HPDE6-E6E7 (cell line): ENCODE measurements around the gene UBE3B.

ENCODE experiments used
- DNase-seq: peaks from one replicate; pipeline ENCODE4 v3.0.0; 2011; ENCODE audit warnings: missing footprints; ENCODE audit errors: extremely low spot score

The UBE3B gene

DNA sequence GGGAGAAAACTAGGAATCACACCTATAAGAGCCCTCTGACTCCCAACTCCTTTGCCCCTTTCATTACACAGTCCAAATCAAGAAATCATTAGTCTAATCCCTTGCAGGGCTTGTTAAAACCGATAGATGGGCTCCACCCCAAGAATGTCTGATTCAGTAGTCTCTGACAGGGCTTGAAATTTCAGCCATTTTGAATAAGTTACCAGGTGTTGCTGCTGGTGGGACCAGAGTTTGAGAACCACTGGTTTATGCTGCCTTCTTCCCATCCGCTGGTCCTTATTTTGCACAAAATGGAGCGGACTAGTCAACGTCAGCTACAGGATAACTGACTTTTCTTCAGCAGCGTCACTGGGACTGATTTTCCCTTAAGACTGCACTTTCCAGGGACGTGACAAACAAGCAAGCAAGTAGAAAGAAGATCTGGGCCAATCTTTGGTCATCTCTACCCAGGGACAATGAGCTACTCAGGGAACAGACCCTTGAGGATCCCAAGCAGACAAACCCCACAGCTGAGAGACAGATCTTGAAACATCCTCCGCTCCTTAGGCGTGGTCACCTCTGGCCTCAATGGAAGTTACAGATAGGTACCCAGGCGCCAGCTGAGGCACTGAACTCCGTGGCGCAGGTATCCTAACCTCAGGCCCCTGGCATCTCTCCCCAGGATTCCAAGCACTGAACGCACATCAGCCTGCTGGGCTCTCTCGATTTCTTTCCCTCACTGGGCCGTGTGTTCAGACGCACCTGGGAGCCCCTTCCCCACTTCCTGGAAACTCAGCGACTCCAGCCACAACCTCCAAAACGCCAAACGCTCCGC is 1.2 kb upstream of the UBE3B start:
- DNase-seq, result no peak

DNA sequence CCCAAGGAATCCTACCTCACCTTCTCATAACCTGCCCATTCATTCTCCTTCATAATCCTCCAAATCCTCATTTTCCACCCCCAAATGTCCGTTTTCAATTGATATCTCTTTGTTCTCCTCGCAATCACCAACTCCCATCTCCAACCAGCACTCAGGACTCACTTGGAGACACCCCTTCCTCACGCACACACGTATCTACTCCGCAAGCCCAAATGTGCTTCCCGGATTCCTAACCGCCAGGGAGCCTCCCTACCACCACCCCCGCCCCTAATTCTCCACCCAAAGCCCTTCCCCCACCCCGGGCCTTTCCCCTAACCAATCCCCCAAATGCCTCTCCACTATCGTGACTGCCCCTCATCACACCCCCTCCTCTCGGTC is 638 bp upstream of the UBE3B start:
- DNase-seq, result no peak

DNA sequence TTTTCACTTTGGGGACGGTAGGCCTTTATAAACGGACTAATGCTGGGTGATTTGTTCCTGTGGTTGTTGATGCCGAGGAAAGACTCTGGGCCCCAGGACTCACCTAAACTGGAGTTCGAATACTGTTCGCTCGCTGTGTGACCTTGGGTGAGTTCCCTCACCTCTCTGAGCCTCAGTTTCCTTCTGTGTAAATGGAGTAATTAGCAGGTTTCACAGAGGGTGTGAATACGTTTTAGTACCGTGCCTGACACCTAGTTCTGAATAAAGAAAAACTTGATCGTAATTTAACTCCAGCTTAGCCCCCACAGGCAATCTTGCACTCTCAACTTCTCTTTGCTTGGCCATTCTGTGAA is 505 bp downstream of the UBE3B start:
- no peak for DNase-seq

DNA sequence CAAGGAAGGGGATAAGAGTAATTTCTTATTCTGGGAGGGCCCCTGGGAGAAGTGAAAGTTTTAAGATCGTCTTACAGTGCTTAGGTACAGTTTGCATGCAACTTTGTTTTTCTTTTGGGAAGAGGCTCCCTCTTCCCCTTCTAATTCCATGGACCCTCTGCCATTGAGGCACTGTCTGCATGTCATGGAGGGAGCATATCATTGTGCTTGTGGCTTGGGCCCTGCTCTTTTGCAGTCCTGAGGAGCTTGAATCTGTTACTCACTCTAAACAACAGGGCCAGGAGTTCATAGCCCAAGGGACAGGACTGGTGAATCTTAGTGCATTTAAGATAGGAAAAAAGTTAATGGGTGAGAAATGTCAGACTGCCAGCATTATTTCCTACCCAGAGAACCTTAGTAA is 2.3 kb downstream of the UBE3B start:
- DNase-seq, result no peak

DNA sequence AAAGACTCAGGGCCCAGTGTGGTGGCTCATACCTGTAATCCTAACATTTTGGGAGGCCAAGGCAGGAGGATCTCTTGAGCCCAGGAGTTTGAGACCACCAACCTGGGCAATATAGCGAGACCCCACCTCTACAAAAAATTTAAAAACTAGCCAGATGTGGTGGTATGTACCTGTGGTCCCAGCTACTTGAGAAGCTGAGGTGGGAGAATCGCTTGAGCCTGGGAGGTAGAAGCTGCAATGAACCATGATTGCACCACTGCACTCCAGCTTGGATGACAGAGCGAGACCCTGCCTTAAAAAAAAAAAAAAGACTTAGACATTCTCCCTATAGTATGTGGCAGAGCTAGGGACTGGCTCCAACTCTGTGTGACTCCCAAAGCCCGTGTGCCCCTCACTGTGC is 2.9 kb downstream of the UBE3B start:
- DNase-seq, result no peak

DNA sequence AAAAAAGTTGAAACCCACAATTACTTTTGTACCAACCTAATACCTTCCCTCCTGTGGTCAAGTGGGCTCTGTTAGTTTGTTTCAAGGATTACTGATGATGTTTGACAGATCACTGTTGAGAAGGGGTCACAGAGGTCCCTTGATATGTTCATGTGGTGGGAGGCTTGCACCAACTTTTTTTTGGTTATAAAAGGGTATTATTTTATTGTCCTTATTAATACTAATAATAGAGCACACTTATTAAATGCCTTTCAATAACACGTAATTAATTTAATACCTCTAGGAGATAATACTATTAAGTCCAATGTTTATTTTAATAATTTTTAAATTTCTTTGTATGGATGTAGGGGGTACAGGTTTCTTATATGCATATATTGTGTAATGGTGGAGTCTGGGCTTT is 4.4 kb downstream of the UBE3B start:
- no peak for DNase-seq

DNA sequence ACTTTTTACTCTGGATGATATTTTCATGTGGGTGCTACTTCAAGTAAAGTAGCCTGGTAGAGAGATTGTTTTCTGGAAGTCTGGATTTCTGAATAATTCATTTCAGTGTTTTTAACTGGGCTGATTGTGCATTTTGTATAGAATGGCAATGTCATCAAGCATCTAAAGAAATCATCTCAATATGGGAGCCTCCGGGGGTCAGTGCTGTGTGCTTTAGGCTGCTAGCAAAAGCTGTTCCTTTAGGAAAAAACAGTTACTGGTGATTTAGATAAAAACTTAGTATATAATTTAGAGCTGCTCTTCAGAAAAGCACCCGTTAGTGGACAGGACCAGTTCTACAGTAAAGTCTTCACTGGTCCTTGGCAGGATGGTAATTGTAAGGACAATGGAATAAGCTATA is 5.1 kb downstream of the UBE3B start:
- DNase-seq, result no peak

DNA sequence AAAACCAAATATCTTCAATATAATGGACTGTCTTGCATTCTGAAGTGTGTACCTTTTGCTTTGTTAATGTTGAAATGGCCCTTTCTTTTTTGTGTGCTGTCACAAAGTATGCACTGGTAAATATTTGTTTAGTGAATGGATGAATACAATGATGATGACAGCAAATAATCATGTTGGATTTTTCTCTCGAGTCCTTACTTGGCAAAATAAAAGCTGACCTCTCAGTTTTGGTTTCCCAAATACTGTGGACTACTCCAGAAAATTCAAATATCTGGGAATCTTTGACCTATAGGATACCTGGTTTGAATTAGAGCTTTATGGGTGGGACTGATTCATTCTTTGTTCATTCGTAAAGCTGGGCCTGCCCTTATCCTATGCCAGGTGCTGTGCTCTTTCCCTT is 5.5 kb downstream of the UBE3B start:
- DNase-seq, result no peak

DNA sequence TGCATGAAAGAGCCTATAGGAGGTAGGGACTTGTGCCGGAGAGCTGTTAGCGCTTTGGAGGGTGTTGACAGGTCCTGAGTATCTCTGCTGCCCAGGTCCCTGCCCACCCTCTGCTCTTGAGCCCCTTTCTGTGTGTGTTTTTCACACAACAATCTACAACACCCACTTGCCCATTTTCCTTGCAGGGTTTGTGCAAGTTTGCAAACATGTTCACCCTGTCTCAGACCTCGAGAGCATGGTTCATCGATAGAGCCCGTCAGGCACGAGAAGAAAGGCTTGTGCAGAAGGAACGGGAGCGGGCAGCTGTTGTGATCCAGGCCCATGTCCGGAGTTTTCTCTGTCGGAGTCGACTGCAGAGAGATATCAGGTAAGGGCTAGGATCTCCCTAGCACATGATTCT is 5.9 kb downstream of the UBE3B start:
- DNase-seq, result no peak

DNA sequence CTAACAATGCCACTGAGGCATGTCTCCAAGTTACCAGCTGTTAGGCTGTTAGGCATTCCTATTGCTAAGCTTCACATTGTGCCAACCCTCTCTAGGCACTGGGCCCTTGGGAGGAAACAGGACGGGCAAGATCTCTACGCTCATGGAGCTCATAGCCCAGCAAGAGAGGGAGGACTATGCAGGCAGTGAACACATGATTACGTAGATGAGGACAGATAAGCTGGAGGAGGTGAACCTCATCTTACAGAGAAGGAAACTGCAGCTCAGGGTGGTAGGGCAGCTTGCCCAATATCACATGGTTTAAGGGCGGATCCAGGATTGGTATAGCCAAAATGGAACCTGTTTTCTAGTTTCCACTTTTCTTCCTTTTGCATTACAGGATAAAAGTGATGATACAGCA is 7.8 kb downstream of the UBE3B start:
- no peak for DNase-seq

DNA sequence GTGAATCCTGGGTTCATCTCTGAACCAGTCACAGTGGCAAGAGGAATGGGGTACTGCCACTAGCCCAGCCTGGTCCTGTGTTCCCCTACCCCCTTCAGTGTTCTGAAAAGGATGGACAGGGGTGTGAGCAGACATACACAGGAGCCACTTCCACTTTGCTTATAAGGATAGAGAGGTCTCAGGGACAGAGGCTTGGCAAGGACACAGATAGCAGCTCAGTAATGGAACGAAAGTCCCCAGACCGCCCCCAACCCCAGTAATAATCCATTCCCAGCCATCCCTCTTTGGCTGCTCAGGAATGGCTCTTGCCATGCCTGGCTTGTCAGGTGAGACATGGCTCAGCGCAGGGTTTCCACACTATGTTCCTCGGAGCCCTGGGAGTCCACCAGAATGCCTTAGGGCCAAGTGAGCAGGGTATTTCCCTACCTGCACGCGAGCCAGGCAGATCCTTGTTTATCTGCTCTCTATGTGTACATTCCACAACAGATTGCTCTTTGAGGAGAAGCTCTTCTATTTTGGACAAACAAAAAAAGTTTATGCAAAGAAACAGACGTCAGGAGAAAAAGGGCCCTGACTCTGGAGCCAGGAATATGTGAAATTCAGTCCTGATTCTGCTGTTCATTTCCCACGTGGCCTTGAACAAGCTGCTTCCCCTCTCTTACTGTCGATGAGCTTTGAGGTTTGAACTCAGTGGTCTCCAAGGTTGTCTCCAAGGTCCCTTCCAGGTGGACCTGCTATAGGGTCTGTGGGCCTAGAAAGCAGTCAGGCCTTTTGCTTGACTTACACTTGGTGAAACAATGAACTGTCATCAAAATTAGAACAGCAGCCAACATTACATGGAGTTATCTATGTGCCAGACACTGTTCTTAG is 10.0 kb downstream of the UBE3B start:
- no peak for DNase-seq

DNA sequence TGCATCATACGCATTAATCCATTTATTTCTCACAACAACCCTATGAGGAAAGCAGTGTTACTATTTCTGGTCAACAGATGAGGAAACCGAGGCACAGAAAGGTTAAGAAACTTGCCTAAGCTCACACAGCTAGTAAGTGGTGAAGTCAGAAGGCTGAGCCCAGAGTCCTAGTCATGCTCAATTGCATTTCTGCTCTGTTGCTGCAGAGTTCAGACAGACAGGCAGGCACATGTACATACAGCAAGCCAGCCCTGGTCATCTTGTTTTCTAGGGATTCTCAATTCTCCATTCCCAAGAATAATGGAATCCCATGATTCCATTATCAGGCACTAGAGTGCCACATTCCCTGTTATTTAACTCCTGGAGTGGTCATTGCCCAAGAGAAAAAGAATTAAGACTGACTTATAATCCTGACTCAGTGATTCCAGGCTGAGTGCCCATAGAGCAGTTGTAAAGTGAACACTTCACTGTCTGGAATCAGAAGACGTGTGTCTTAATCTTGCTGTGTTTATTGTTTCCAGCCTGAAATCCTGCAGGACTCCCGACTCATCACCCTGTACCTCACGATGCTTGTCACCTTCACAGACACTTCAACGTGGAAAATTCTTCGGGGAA is 10.7 kb downstream of the UBE3B start:
- DNase-seq, result no peak

DNA sequence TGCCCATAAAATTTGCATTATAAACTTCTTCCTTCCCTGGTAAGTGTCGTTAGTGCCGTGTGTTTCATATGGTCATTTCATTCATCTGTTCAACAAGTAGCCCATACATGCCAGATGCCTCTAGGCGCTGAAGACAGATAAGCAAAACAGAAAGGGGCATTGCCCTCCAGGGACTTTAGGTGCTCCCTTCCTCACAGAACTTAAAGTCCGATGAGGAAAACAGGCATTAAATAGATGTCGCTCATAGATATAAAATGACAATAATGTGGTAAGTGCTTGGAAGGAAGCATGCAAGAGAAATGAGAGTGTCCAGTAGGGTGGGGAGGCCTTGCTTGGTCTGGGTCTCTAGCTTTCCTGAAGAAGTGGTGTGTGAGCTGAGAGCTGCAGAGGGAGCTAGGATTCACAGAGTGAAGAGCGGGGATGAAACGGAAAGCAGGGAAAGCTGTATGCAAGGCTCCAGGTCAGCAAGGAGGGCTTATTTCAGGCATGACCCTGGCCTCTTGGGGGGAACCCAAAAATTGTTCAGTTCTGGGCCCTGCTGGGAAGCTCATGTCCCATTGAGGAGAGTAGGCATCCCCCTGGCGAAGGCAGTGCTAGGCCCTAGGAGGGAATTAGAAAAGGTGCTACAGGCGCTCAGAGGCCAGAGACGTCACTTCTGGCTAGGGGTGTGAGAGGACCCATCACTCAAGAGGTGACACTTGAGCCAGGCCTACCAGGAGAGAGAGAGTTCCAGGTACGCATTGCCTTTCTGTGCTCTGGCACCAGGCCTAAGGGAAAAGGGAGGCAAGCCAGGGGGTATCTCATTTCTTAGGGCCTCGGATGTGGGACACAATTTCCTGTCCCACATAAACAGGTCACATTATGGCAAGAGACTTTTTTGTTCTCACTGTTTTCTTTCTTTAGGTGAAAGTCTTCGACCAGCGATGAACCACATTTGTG is 11.9 kb downstream of the UBE3B start:
- DNase-seq, result no peak

DNA sequence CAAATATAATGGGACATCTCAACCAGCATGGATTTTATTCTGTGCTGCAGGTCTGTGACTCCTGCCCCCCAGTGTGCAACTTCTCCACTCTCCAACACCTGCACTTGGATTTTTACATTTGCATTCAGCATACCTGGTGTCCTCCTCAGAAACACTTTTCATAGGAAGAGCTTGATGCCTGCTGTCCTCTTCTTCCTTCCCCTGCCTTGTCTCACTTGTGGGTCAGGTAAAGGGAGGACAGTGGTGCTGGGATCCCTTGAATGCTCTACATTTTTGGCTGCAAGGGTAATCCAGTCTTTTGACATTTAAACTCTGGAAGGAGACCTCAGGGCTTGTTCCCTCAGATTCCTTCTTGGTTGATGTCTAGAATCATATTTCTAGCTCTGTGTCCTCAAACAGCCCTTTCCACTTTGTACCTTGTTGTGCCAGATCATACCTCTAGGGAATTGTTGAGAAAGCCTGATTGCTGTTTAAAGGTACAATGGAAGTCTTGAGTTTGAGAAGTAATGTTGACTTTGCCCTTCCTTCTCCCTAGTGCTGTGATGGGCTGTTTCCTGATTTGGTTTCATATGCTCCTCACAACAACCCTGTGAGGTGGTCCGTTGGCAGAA is 12.6 kb downstream of the UBE3B start:
- no peak for DNase-seq

DNA sequence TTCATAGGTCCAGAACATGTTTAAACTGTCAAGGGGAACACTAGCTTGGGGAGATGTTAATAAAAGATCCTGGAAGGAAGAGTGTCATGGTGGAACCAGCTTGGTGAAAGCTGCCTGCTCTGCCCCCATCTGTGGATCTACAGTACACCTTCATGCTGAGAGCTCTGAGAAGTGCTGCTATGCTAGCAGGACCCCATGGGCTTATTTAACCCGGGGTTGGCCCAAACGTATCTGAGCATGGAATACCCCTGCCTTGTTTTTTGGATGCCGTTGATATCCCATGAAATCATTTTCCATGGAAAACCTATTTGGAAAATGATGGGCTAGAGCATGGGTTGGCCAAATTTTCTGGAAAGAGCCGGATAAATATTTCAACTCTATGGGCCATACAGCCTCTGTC is 14.2 kb downstream of the UBE3B start:
- DNase-seq, result no peak

DNA sequence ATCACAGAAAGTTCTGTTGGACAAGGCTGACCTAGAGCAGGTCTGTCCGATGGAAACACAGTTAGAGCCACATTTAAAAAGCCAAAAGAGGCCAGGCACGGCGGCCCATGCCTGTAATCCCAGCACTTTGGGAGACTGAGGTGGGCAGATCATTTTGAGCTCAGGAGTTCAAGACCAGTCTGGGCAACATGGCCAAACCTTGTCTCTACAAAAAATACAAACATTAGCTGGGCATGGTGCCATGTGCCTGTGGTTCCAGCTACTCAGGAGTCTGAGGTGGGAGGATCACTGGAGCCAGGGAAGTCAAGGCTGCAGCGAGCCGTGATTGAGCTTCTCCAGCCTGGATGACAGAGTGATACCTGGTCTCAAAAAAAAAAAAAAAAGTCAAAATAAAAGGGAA is 14.9 kb downstream of the UBE3B start:
- DNase-seq, result no peak

DNA sequence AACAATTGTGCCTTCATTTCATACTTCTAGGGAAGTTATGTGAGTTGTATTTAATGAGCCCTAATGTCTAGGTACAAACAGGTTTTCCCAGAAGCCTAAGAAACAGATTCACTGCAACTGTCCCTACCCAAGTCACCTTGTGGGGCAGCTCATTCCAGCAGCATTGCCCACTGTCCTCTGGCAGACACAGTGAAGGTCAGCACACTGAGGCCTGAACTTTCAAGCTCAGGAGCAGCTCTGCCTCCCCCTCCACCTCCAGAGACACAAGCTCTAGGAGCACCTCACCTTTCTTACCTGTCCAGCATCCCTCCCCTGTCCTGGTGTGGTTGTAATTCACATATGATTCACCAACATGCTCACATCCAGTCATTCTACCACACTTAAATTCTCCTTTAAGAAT is 15.7 kb downstream of the UBE3B start:
- DNase-seq, result no peak

DNA sequence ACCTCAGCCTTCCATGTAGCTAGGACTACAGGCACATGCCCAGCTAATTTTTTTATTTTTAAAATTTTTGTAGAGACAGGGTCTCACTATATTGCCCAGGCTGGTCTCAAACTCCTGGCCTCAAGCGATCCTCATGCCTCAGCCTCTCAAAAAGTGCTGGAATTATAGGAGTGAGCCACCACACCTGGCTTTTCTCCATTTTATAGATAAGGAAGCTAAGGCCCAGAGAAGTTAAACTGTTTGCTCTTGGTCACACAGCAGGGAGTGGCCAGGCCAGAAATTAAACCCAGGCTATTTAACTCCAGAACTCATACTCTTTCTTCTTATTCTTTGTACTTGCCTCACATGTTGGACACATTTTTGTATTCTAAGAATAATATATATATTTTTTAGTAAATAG is 16.5 kb downstream of the UBE3B start:
- DNase-seq, result no peak

DNA sequence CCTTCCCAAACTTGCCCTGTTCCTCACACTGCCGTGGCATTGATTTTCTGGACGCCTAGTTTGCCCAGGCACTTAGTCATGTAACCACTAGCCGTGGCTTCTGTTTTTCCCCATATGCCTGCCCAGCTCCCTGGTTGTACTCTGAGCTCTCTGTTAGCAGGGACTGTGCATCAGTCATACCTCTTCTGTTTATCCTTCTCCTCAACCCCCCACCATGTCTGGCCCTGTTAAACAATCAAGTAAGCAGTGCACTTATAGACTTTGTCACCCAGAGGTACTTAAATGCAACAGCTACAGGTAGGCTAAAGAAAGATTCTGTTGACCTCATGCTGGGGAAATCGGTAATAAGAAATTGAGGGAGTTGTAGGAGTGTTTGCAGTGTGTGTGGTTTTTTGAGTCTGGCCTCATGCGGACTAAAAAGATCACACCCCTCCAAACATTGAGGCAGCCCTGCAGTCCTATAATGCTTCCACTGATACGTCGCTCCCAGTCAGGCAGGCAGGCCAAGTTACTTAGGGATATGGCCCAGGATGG is 17.0 kb downstream of the UBE3B start:
- no peak for DNase-seq

DNA sequence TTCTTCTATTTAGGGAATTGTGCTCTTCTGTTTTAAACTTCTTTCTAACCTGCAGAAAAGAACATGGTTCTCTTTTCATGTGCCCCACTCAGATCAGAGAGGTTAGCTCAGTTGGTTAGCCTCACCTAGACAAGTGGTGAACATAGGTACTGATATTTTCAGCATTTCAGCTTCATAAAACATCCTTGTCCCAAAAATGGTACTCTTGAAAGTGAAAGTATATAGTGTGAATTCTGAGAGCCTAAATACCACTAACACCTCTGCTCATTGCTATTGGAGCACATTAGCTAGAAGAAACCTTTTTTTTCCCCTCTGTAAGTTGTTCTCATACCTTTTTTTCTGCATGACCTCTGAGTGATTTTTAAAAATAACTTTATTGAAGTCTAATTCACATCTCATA is 17.6 kb downstream of the UBE3B start:
- DNase-seq, result no peak

DNA sequence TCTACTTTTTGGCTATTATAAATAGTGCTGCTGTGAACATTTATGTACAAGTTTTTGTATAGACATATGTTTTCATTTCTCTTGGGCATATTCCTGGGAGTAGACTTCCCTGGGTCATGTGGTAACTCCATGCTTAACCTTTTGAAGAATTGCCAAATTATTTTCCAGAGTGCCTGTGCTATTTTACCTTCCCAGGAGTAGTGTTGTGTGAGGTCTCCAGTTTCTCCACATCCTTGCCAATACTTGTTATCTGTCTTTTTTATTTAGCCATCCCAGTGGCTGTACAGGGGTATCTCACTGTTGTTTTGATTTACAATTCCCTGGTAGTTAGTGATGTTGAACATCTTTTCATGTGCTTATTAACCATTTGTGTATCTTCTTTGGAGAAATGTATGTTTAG is 18.9 kb downstream of the UBE3B start:
- no peak for DNase-seq
